Ovary (tissue), 9 donors: ENCODE data around the gene BICRAL. TPM values are rescaled to one million over a fixed set of nuclear protein-coding genes. Genes with fewer than 3 reads are reported as not detected.

Experiments used
- DNase-seq, 5 donors: peaks; one replicate each; pipeline ENCODE4 v3.0.0-alpha.2; 2019 to 2020
- H3K27ac ChIP-seq, 2 donors: fragments of 200-600 bp; one replicate each; pipeline versions ENCODE4 v1.5.1 to v1.8.0; 2019 to 2022
- H3K27me3 ChIP-seq: fragments of 200-600 bp; one replicate; pipeline ENCODE4 v1.8.0; 2022
- H3K36me3 ChIP-seq: fragments of 200-600 bp; sonication (generic); one replicate; pipeline ENCODE4 v1.5.1; 2019
- H3K4me1 ChIP-seq: one replicate; pipeline ENCODE4 v1.8.1; 2013; ENCODE audit warnings: mild to moderate bottlenecking, moderate library complexity; ENCODE audit not compliant: insufficient read depth
- H3K4me3 ChIP-seq: fragments of 200-600 bp; sonication (generic); one replicate; pipeline ENCODE4 v1.5.1; 2017
- H3K9me3 ChIP-seq, 2 donors: fragments of 200-600 bp in 1 of 2; sonication (generic) in 1 of 2; one replicate each; pipeline versions ENCODE4 v1.5.1 to v1.8.1; 2013 to 2019; ENCODE audit warnings: mild to moderate bottlenecking in 1 of 2, moderate library complexity in 1 of 2
- EP300 ChIP-seq: sonication (generic); formaldehyde crosslinking; IDR thresholded peaks from one replicate; pipeline ENCODE4 v1.6.1; 2017; ENCODE audit warnings: antibody characterized with exemption
- POLR2A ChIP-seq: fragments of 450-650 bp; IDR thresholded peaks from one replicate; pipeline ENCODE4 v1.6.1; 2017; ENCODE audit warnings: antibody characterized with exemption, mild to moderate bottlenecking, moderate library complexity
- WGBS, 3 donors: extraction: QIAGEN DNeasy Blood & Tissue Kit in 1 of 3; methylation state at CpG; one replicate each; pipeline versions ENCODE4 v1.1.5 to v1.1.7; 2013 to 2017; 5-methylcytosine and 5-hydroxymethylcytosine counted together
- intact Hi-C, 4 donors: fragments of 100-400 bp; cut with DNase I; formaldehyde crosslinking; loops; one replicate each; pipeline versions ENCODE4 v1.11.0 to v1.15.1; 2022 to 2023
- polyA plus RNA-seq, 2 donors: library from polyadenylated mRNA; stranded (reverse); fragments of 200-250 nt in 1 of 2; fragments of 350-450 nt in 1 of 2; fragmentation: Illumina TruSeq in 1 of 2; extraction: RNeasy Lipid Tissue Mini Kit (QIAGEN cat#74804) in 1 of 2; gene quantifications; one replicate each; pipeline ENCODE4 v1.2.3, GENCODE V29; 2013 to 2014
- total RNA-seq, 7 donors: library from RNA; depleted of rRNA in 2 of 7; stranded (reverse); fragments of >200 nt in 2 of 7; fragmentation: NEBNext Ultra II Directional in 3 of 7; extraction: Animal tissue kit (Norgen Biotek cat#: 25700) in 3 of 7; gene quantifications; one replicate each; pipeline versions ENCODE4 v1.1.0 to v1.2.4, GENCODE V29; 2016 to 2023
- TF ChIP-seq, protein P1 (sequence below), 3 donors: fragments of 450-650 bp in 2 of 3; fragments of 200-600 bp in 1 of 3; IDR thresholded peaks; one replicate each; pipeline versions ENCODE4 v1.5.1 to v1.8.0; 2016 to 2022; ENCODE audit warnings: antibody characterized with exemption in 3 of 3, mild to moderate bottlenecking in 1 of 3
- donor health status: DM: no; HTN: no; CAD: no; lungs with moderate emphysema.
- donor health status: DM: no; HTN: no; CAD: no.
- donor health status: Bipolar disorder and iron deficiency.
- donor health status: DM: yes; HTN: yes; CAD: no.
- donor health status: DM: no; HTN: no; CAD: no.
- donor health status: DM: yes; HTN: yes; CAD: no.

BICRAL gene
- total and polyA plus RNA-seq, 9 donors, result 10.5 to 27.1 (median 24.9) TPM

DNA sequence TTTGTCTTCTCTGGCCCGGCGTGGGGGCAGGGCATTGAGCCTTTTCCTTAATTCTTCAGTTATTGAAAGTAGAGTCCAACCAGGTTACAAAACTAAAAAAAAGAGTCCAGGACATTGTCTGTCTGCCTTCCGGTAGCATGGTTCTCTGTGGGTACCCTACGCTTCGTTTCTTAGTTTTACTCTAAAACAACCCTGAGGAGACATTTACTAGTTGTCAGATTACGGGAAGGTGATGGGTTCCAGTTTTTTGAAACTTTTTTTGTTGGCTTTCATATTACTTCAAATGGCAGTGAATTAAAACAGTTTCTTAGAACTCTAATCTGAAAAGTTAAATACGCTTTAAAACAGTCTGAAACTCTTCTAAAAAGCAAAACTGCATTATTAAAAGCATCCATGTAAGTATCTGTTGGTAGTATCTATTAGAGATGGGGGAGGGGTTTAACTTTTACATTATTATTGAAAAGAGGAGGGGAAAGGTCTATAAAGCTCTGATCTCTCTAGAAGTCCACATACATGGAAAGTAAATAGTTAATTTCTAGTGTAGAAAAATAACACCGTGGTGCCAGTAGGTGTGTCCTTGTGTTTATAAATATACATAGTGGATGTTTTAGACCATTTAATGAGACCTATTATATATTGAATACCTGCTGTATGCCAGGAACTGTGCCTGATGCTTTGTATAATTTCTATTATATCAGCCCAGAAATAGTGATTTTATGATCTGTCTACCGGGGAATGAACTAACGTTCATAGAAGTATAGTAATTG lies 2.2 kb downstream of the BICRAL start:
- 0 to 1% (median 0%) methylated on average over 10 of the region's 10 CpGs for WGBS, 3 donors
- no peak for DNase-seq
- Histone ChIP-seq H3K4me1 (peaks cover 12% of the 10 kb centered on the region), H3K27ac (peak overlapping the region; percentile 99 to 100), H3K9me3 (no peaks in the 10 kb centered on the region), H3K27me3 (no peaks in the 10 kb centered on the region), H3K36me3 (no peaks in the 10 kb centered on the region), H3K4me3 (peak overlapping the region; percentile 67)
- intact Hi-C loops, result loop anchor here in 2 of 4 donors (1.0 to 10.0 kb wide), 3 partner anchors 37 to 91 kb away; partner anchors contain the start of genes TBCC (in 2 of the 2) and RPL7L1 (in 1 of the 2)
- TF ChIP-seq, protein P1, sequence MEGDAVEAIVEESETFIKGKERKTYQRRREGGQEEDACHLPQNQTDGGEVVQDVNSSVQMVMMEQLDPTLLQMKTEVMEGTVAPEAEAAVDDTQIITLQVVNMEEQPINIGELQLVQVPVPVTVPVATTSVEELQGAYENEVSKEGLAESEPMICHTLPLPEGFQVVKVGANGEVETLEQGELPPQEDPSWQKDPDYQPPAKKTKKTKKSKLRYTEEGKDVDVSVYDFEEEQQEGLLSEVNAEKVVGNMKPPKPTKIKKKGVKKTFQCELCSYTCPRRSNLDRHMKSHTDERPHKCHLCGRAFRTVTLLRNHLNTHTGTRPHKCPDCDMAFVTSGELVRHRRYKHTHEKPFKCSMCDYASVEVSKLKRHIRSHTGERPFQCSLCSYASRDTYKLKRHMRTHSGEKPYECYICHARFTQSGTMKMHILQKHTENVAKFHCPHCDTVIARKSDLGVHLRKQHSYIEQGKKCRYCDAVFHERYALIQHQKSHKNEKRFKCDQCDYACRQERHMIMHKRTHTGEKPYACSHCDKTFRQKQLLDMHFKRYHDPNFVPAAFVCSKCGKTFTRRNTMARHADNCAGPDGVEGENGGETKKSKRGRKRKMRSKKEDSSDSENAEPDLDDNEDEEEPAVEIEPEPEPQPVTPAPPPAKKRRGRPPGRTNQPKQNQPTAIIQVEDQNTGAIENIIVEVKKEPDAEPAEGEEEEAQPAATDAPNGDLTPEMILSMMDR (IDR thresholded peaks at IDR 0.05), result peak in 1 of 3 donors; percentile 21
- no peak for TF ChIP-seq POLR2A
- peak; percentile 38 for TF ChIP-seq EP300

DNA sequence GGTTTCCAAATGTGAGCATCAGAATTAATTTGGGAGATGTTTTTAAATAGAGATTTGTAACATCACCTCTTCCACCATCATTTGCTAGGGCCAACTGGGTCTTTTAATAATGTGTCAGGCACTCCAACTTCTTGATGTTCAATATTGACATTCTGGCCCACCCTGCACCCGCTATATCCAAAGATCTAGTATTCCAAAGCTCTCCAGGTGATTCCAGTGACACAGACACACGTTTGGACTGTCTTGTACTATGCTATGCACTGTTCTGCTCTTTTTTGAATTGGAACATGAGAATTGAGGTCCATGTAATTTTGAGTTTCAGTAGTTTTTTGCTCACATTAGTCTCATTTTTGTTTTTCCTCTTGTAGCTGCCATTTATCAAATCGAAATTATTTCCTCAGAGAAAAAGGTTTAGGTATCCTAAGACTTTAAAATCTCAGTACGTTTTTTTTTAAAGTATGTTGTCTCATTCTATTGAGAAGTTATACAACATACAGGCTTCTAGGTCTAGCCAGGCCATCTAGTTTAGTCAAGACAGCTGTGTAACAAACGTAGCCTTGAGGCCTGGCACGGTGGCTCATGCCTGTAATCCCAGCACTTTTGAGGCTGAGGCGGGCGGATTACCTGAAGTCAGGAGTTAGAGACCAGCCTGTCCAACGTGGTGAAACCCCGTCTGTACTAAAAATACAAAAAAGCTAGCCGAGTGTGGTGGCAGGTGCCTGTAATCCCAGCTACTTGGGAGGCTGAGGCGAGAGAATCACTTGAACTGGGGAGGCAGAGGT lies 3.1 kb downstream of the BICRAL start:
- intact Hi-C loops, result loop anchor here in 1 of 4 donors (5.0 to 10.0 kb wide), 2 partner anchors 38 to 90 kb away; partner anchors contain the start of genes RPL7L1 and TBCC
- TF ChIP-seq EP300 (no peak), POLR2A (no peak)
- TF ChIP-seq, protein P1 (IDR thresholded peaks at IDR 0.05), result no peak
- DNase-seq, result no peak
- Histone ChIP-seq H3K4me1 (peaks cover 15% of the 10 kb centered on the region), H3K4me3 (peak overlapping the region; percentile 67), H3K27ac (peak overlapping the region; percentile 99 to 100), H3K9me3 (no peaks in the 10 kb centered on the region), H3K27me3 (no peaks in the 10 kb centered on the region), H3K36me3 (no peaks in the 10 kb centered on the region)
- 41% methylated on average over 12 of the region's 12 CpGs for WGBS, 3 donors

DNA sequence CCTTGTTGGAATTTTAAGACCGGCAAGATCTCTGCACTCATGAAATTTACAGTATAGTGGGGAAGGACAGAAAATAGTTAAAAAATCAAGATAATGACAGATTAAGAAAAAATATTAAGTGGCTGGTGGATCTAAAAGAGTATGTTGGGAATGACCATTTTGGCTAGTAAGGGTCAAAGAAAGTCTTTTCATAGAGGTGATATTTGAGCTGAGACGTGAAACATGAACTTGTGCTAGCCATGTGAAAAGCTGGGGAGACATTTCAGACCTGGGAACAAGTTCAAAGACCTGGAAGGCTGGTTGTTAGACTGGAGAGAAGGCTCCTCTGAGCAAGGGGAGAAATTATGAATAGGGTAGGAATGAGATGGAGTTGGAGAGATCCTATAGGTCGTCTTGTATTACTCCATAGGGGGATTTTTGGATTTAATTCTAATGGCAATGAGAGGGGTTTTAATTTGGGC lies 4.7 kb downstream of the BICRAL start:
- Histone ChIP-seq H3K36me3 (no peaks in the 10 kb centered on the region), H3K4me3 (no peak overlapping the region), H3K4me1 (peaks cover 21% of the 10 kb centered on the region), H3K9me3 (no peaks in the 10 kb centered on the region), H3K27ac (peak overlapping the region in 1 of 2 donors; percentile 29), H3K27me3 (no peaks in the 10 kb centered on the region)
- TF ChIP-seq EP300 (no peak), POLR2A (no peak)
- TF ChIP-seq, protein P1 (IDR thresholded peaks at IDR 0.05), result no peak
- DNase-seq, result no peak
- intact Hi-C loops, result loop anchor here in 1 of 4 donors (10.0 kb wide), 1 partner anchor 88 kb away; the partner anchor contains the start of gene RPL7L1
- WGBS, 3 donors, result 54 to 75% (median 72%) methylated on average over 3 of the region's 3 CpGs

DNA sequence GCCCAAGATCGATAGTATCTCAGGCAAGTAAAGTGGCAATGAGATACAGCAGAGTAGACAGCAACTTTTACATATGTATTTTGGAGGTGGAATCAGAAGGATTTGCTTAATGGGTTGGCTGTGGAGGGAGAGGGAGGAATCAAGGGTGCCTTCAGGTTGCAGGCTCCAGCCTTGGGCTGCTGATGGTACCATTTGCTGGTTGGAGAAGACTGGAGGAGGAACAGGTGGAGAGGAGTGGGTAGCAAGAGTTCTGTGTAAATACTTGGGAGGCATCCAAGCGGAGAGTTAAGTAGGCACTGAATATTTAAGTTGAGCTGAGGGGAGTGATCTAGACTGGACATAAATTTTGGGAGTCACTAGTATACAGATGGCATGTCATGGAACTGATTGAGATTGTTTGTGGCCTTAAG lies 5.2 kb downstream of the BICRAL start:
- no peaks in the 10 kb centered on the region for H3K36me3 ChIP-seq
- TF ChIP-seq, protein P1 (IDR thresholded peaks at IDR 0.05), result no peak
- TF ChIP-seq POLR2A (no peak), EP300 (no peak)
- DNase-seq, result no peak
- H3K27ac ChIP-seq, result peak overlapping the region in 1 of 2 donors; percentile 29
- 77 to 78% (median 77%) methylated on average over 2 of the region's 2 CpGs for WGBS, 3 donors
- intact Hi-C loops, result loop anchor here in 1 of 4 donors (10.0 kb wide), 1 partner anchor 88 kb away; the partner anchor contains the start of gene RPL7L1
- H3K27me3 ChIP-seq, result no peaks in the 10 kb centered on the region
- no peaks in the 10 kb centered on the region for H3K9me3 ChIP-seq
- peaks cover 21% of the 10 kb centered on the region for H3K4me1 ChIP-seq
- no peak overlapping the region for H3K4me3 ChIP-seq
